ENCODE measurements around the gene LHX6. TPM values are rescaled to one million over a fixed set of nuclear protein-coding genes. Genes with fewer than 3 reads are reported as not detected.

LHX6 gene
- total RNA-seq, 1 experiment from 2014 or later = 0.62 TPM

GRCh38 chr9:122258886-122259415 lies 30.2 kb upstream of the LHX6 start:
- Histone ChIP-seq H3K9me3 (ENCODE audit: control insufficient read depth, insufficient read depth, low read depth, low read length) (no peaks in the 10 kb centered on the region), H3K4me1 (ENCODE audit: control insufficient read depth, insufficient read depth, low read length) (peaks cover 7% of the 10 kb centered on the region; the same call in 1 of the 2 replicates), H3K27ac (ENCODE audit: low read length) (no peak overlapping the region), H3K4me3 (ENCODE audit: low read depth in 2 of 2, low read length in 2 of 2) (no peak overlapping the region), H3K36me3 (ENCODE audit: control insufficient read depth, insufficient read depth, low read length) (peaks cover 11% of the 10 kb centered on the region), H3K27me3 (ENCODE audit: control insufficient read depth, insufficient read depth, low read length) (no peaks in the 10 kb centered on the region)
- BruUV-seq (replicated peaks) = no TSS peak
- ATAC-seq (no peak), DNase-seq (ENCODE audit: low read depth, low spot score) (no peak)
- intact Hi-C loops (cut with micrococcal nuclease; ENCODE audit: unreplicated experiment) (no loop called here), in situ Hi-C loops (cut with HindIII; ENCODE audit: low pct_unique_long_range_greater_than_20kb, low sequenced_read_pairs) (no loop called here)
- CTCF ChIA-PET = no interaction called here
- TF ChIP-seq SIN3A (IDR thresholded peaks at IDR 0.05; ENCODE audit: borderline replicate concordance, insufficient read depth, low read depth, low read length) = no peak
- TF ChIP-seq POLR2AphosphoS5 (IDR thresholded peaks at IDR 0.05; ENCODE audit: low read depth, low read length) = no peak
- POLR2A ChIA-PET = interaction anchor here (0.6 kb wide), 1 partner anchor 74 kb away, joined by 4 read pairs; no protein-coding TSS in a partner anchor

- ATAC-seq (no peak), DNase-seq (ENCODE audit: low read depth, low spot score) (no peak)
- intact Hi-C loops (cut with micrococcal nuclease; ENCODE audit: unreplicated experiment) (no loop called here), in situ Hi-C loops (cut with HindIII; ENCODE audit: low pct_unique_long_range_greater_than_20kb, low sequenced_read_pairs) (no loop called here)
- BruUV-seq (replicated peaks) = TSS peak; percentile 20
- H3K36me3 ChIP-seq (ENCODE audit: control insufficient read depth, insufficient read depth, low read length) = peaks cover 10% of the 10 kb centered on the region
- H3K9me3 ChIP-seq (ENCODE audit: control insufficient read depth, insufficient read depth, low read depth, low read length) = no peaks in the 10 kb centered on the region
- no peaks in the 10 kb centered on the region for H3K27me3 ChIP-seq (ENCODE audit: control insufficient read depth, insufficient read depth, low read length)
- TF ChIP-seq CTCF (IDR thresholded peaks at IDR 0.05) (no peak), POLR2AphosphoS5 (IDR thresholded peaks at IDR 0.05; ENCODE audit: low read depth, low read length) (no peak), SIN3A (IDR thresholded peaks at IDR 0.05; ENCODE audit: borderline replicate concordance, insufficient read depth, low read depth, low read length) (no peak), TCF7L2 (IDR thresholded peaks at IDR 0.05; ENCODE audit: low read depth, low read length) (no peak), REST (IDR thresholded peaks at IDR 0.05; ENCODE audit: insufficient read depth in 1 of 2, low read depth in 2 of 2, low read length in 1 of 2) (no peak)
- H3K4me3 ChIP-seq (ENCODE audit: low read depth in 2 of 2, low read length in 2 of 2) = no peak overlapping the region
- H3K27ac ChIP-seq (ENCODE audit: low read length) = no peak overlapping the region
- POLR2A ChIA-PET = interaction anchor here (0.6 kb wide), 1 partner anchor 10 kb away, joined by 3 read pairs; no protein-coding TSS in a partner anchor
- H3K4me1 ChIP-seq (ENCODE audit: control insufficient read depth, insufficient read depth, low read length) = no peaks in the 10 kb centered on the region
- CTCF ChIA-PET = no interaction called here
Observed at GRCh38 chr9:122256206-122256605, 27.4 kb upstream of the LHX6 start.

GRCh38 chr9:122254761-122255160 lies 26.0 kb upstream of the LHX6 start:
- no peak overlapping the region for H3K4me3 ChIP-seq (ENCODE audit: low read depth in 2 of 2, low read length in 2 of 2)
- POLR2A ChIA-PET = no interaction called here
- DNase-seq (ENCODE audit: low read depth, low spot score) (no peak), ATAC-seq (no peak)
- no peaks in the 10 kb centered on the region for H3K9me3 ChIP-seq (ENCODE audit: control insufficient read depth, insufficient read depth, low read depth, low read length)
- peaks cover 10% of the 10 kb centered on the region for H3K36me3 ChIP-seq (ENCODE audit: control insufficient read depth, insufficient read depth, low read length)
- no peak overlapping the region for H3K27ac ChIP-seq (ENCODE audit: low read length)
- intact Hi-C loops (cut with micrococcal nuclease; ENCODE audit: unreplicated experiment) = no loop called here
- CTCF ChIA-PET = interaction anchor here (0.5 kb wide), 1 partner anchor 111 kb away, joined by 6 read pairs; no protein-coding TSS in a partner anchor
- H3K27me3 ChIP-seq (ENCODE audit: control insufficient read depth, insufficient read depth, low read length) = no peaks in the 10 kb centered on the region
- TF ChIP-seq POLR2AphosphoS5 (IDR thresholded peaks at IDR 0.05; ENCODE audit: low read depth, low read length) = no peak
- no peak for TF ChIP-seq TCF7L2 (IDR thresholded peaks at IDR 0.05; ENCODE audit: low read depth, low read length)
- TF ChIP-seq SIN3A (IDR thresholded peaks at IDR 0.05; ENCODE audit: borderline replicate concordance, insufficient read depth, low read depth, low read length) = no peak
- TF ChIP-seq REST (IDR thresholded peaks at IDR 0.05; ENCODE audit: insufficient read depth in 1 of 2, low read depth in 2 of 2, low read length in 1 of 2) = no peak
- no TSS peak for BruUV-seq (replicated peaks)
- H3K4me1 ChIP-seq (ENCODE audit: control insufficient read depth, insufficient read depth, low read length) = no peaks in the 10 kb centered on the region
- in situ Hi-C loops (cut with HindIII; ENCODE audit: low pct_unique_long_range_greater_than_20kb, low sequenced_read_pairs) = no loop called here

Measured in Panc1 (cell line).